Spleen (tissue), 11 donors: ENCODE measurements around the gene PRCP. TPM values are rescaled to one million over a fixed set of nuclear protein-coding genes. Genes with fewer than 3 reads are reported as not detected.

Experiments used
- DNase-seq: peaks from one replicate; pipeline ENCODE4 v3.0.0-alpha.2; 2020
- H3K27ac ChIP-seq, 8 donors: fragments of 200-600 bp; sonication (generic) in 7 of 8; 1 replicate in 4 of 8; 2 replicates in 4 of 8; pipeline versions ENCODE4 v1.5.0 to v1.8.0; 2016 to 2021; ENCODE audit warnings: inconsistent platforms in 4 of 8, mild to moderate bottlenecking in 4 of 8, moderate library complexity in 1 of 8
- H3K27me3 ChIP-seq, 7 donors: fragments of 200-600 bp; sonication (generic) in 6 of 7; replicated peaks in 1 of 7; 1 replicate in 4 of 7; 2 replicates in 3 of 7; pipeline versions ENCODE4 v1.5.0 to v1.8.0; 2016 to 2021; ENCODE audit warnings: inconsistent platforms in 3 of 7, mild to moderate bottlenecking in 1 of 7
- H3K36me3 ChIP-seq, 6 donors: fragments of 200-600 bp; sonication (generic) in 5 of 6; 1 replicate in 4 of 6; 2 replicates in 2 of 6; pipeline versions ENCODE4 v1.5.0 to v1.8.0; 2016 to 2021; ENCODE audit warnings: inconsistent platforms in 2 of 6
- H3K4me1 ChIP-seq, 6 donors: fragments of 200-600 bp; sonication (generic) in 5 of 6; 1 replicate in 3 of 6; 2 replicates in 3 of 6; pipeline versions ENCODE4 v1.5.0 to v1.8.0; 2016 to 2021; ENCODE audit warnings: inconsistent platforms in 3 of 6
- H3K4me3 ChIP-seq, 8 donors: fragments of 200-600 bp; sonication (generic) in 7 of 8; 1 replicate in 4 of 8; 2 replicates in 4 of 8; pipeline versions ENCODE4 v1.5.0 to v1.8.0; 2016 to 2021; ENCODE audit warnings: inconsistent platforms in 4 of 8, mild to moderate bottlenecking in 4 of 8, moderate library complexity in 2 of 8
- H3K9me3 ChIP-seq, 8 donors: fragments of 200-600 bp; sonication (generic) in 7 of 8; 1 replicate in 4 of 8; 2 replicates in 4 of 8; pipeline versions ENCODE4 v1.5.0 to v1.8.0; 2016 to 2021; ENCODE audit warnings: inconsistent platforms in 4 of 8
- POLR2A ChIP-seq, 3 donors: fragments of 450-650 bp; IDR thresholded peaks; one replicate each; pipeline ENCODE4 v1.5.1; 2017; ENCODE audit warnings: antibody characterized with exemption in 3 of 3, mild to moderate bottlenecking in 1 of 3
- POLR2AphosphoS5 ChIP-seq, 3 donors: sonication (generic); formaldehyde crosslinking; IDR thresholded peaks; one replicate each; pipeline ENCODE4 v1.5.1; 2017; ENCODE audit warnings: antibody characterized with exemption in 3 of 3
- WGBS, 5 donors: extraction: QIAGEN DNeasy Blood & Tissue Kit in 3 of 5; methylation state at CpG; one replicate each; pipeline versions ENCODE4 v1.1.5 to v1.1.7; 2013 to 2018; 5-methylcytosine and 5-hydroxymethylcytosine counted together
- intact Hi-C: fragments of 100-400 bp; cut with DNase I; formaldehyde crosslinking; loops from one replicate; pipeline ENCODE4 v1.15.0; 2023; ENCODE audit warnings: low total_unique reads
- polyA plus RNA-seq, 3 donors: library from polyadenylated mRNA; stranded (reverse); fragments of 200-250 nt; gene quantifications; one replicate each; pipeline ENCODE4 v1.2.1, GENCODE V29; 2013
- total RNA-seq, 7 donors: library from RNA; depleted of rRNA in 3 of 7; stranded (reverse); fragments of >200 nt in 3 of 7; fragmentation: NEBNext Ultra II Directional in 4 of 7; extraction: Animal tissue kit (Norgen Biotek cat#: 25700) in 4 of 7; gene quantifications; one replicate each; pipeline versions ENCODE4 v1.1.0 to v1.2.1, GENCODE V29; 2016 to 2021
- TF ChIP-seq, protein P1 (sequence below), 11 experiments: fragments of 200-600 bp in 7 of 11; fragments of 450-650 bp in 4 of 11; sonication (generic) in 4 of 11; IDR thresholded peaks in 8 of 11; conservative IDR thresholded peaks in 3 of 11; 1 replicate in 7 of 11; 2 replicates in 4 of 11; pipeline versions ENCODE4 v1.4.0 to v1.8.0; 2016 to 2021; ENCODE audit warnings: antibody characterized with exemption in 11 of 11, inconsistent platforms in 4 of 11, mild to moderate bottlenecking in 1 of 11
- donor health status: healthy with polysubstance abuse.
- donor health status: DM: no; HTN: no; CAD: no; lungs with moderate emphysema.
- donor health status: DM: no; HTN: no; CAD: no.
- donor health status: Bipolar disorder and iron deficiency.
- donor health status: healthy.
- donor health status: DM: no; HTN: no; CAD: no.
- donor health status: DM: yes; HTN: yes; CAD: no.

The PRCP gene
- total and polyA plus RNA-seq, 10 donors, result 22.2 to 85.7 (median 65.7) TPM

- no peak for TF ChIP-seq POLR2A (IDR thresholded peaks at IDR 0.05)
- TF ChIP-seq, protein P1, sequence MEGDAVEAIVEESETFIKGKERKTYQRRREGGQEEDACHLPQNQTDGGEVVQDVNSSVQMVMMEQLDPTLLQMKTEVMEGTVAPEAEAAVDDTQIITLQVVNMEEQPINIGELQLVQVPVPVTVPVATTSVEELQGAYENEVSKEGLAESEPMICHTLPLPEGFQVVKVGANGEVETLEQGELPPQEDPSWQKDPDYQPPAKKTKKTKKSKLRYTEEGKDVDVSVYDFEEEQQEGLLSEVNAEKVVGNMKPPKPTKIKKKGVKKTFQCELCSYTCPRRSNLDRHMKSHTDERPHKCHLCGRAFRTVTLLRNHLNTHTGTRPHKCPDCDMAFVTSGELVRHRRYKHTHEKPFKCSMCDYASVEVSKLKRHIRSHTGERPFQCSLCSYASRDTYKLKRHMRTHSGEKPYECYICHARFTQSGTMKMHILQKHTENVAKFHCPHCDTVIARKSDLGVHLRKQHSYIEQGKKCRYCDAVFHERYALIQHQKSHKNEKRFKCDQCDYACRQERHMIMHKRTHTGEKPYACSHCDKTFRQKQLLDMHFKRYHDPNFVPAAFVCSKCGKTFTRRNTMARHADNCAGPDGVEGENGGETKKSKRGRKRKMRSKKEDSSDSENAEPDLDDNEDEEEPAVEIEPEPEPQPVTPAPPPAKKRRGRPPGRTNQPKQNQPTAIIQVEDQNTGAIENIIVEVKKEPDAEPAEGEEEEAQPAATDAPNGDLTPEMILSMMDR (IDR thresholded peaks at IDR 0.05 in 8 of 11, conservative IDR thresholded peaks at IDR 0.05 in 3 of 11), result no peak
- no peak for TF ChIP-seq POLR2AphosphoS5 (IDR thresholded peaks at IDR 0.05)
- Histone ChIP-seq H3K27me3 (no peaks in the 10 kb centered on the region), H3K27ac (no peak overlapping the region), H3K36me3 (no peaks in the 10 kb centered on the region), H3K4me3 (no peak overlapping the region), H3K4me1 (no peaks in the 10 kb centered on the region), H3K9me3 (no peaks in the 10 kb centered on the region)
- DNase-seq, result no peak
- 75 to 93% (median 84%) methylated on average over 5 of the region's 5 CpGs for WGBS, 5 donors
- intact Hi-C loops, result no loop called here
These were observed 107.9 kb downstream of the PRCP start for GRCh38 chr11:82792319-82792718.

DNA sequence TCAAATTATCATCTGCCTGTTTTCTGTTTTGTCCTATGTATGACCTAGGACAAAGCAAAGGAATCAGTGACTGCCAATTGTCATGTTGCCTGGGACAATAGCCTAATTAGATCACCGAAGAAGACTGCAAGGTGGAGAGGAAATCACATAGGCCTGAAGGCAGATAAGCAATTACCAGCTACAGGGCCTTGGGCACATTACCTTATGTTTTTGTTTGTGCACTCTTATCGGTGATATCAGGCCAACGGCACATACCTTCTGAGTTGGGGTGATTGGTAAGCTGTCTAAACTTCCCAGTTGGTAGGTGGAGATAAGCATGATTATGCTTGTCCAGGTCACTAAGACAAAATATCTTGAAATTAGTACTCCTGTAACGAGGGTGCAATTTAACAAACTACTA, 108.5 kb downstream of the PRCP start:
- no peaks in the 10 kb centered on the region for H3K36me3 ChIP-seq
- H3K9me3 ChIP-seq, result no peaks in the 10 kb centered on the region
- WGBS, 5 donors, result 54 to 74% (median 59%) methylated on average over 4 of the region's 4 CpGs
- no peak overlapping the region for H3K27ac ChIP-seq
- H3K4me1 ChIP-seq, result no peaks in the 10 kb centered on the region
- no peak for DNase-seq
- intact Hi-C loops, result loop anchor here (2.0 kb wide), 1 partner anchor 27 kb away; no protein-coding TSS in a partner anchor
- no peaks in the 10 kb centered on the region for H3K27me3 ChIP-seq
- TF ChIP-seq POLR2AphosphoS5 (IDR thresholded peaks at IDR 0.05) (no peak), POLR2A (IDR thresholded peaks at IDR 0.05) (no peak)
- TF ChIP-seq, protein P1 (IDR thresholded peaks at IDR 0.05 in 8 of 11, conservative IDR thresholded peaks at IDR 0.05 in 3 of 11), result no peak
- no peak overlapping the region for H3K4me3 ChIP-seq

- 31 to 52% (median 42%) methylated on average over 5 of the region's 5 CpGs for WGBS, 5 donors
- H3K36me3 ChIP-seq, result no peaks in the 10 kb centered on the region
- no peak for DNase-seq
These were observed 109.3 kb downstream of the PRCP start for GRCh38 chr11:82790723-82791484.

DNA sequence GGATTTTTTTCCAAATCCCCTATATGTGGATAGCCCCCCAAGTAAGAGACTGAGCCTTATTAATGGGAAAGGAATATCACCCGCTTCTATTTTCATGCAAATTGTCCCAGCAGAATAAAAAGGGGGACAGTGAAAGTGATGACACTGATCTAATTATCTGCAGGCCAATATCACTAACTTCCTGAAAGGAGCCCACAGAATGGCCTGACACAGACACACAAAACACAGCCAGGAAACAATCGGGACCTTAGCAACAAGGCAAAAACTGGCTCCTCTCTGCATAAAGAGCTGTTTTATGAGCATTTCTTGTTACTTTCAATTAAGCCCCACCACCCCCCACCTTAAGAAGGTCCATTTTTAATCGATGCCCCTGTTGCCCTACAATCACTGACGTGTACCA, 112.2 kb downstream of the PRCP start:
- TF ChIP-seq POLR2AphosphoS5 (IDR thresholded peaks at IDR 0.05) (no peak), POLR2A (IDR thresholded peaks at IDR 0.05) (no peak)
- TF ChIP-seq, protein P1 (IDR thresholded peaks at IDR 0.05 in 8 of 11, conservative IDR thresholded peaks at IDR 0.05 in 3 of 11), result no peak
- H3K4me1 ChIP-seq, result no peaks in the 10 kb centered on the region
- no peak for DNase-seq
- no peak overlapping the region for H3K4me3 ChIP-seq
- 85 to 94% (median 90%) methylated on average over 4 of the region's 4 CpGs for WGBS, 5 donors
- intact Hi-C loops, result no loop called here
- H3K27ac ChIP-seq, result no peak overlapping the region
- H3K27me3 ChIP-seq, result no peaks in the 10 kb centered on the region
- H3K36me3 ChIP-seq, result no peaks in the 10 kb centered on the region
- H3K9me3 ChIP-seq, result no peaks in the 10 kb centered on the region

More at GRCh38 chr11:82790723-82791484, 109.3 kb downstream of the PRCP start:
- Histone ChIP-seq H3K4me3 (no peak overlapping the region), H3K4me1 (no peaks in the 10 kb centered on the region), H3K27me3 (no peaks in the 10 kb centered on the region), H3K9me3 (no peaks in the 10 kb centered on the region), H3K27ac (no peak overlapping the region)
- TF ChIP-seq POLR2A (IDR thresholded peaks at IDR 0.05) (no peak), POLR2AphosphoS5 (IDR thresholded peaks at IDR 0.05) (no peak)
- TF ChIP-seq, protein P1 (IDR thresholded peaks at IDR 0.05 in 8 of 11, conservative IDR thresholded peaks at IDR 0.05 in 3 of 11), result no peak
- intact Hi-C loops, result loop anchor here (2.0 kb wide), 1 partner anchor 28 kb away; no protein-coding TSS in a partner anchor
